Measurements from ENCODE around the gene USPL1. TPM values are rescaled to one million over a fixed set of nuclear protein-coding genes. Genes with fewer than 3 reads are reported as not detected.
A peak's percentile ranks its signal among the peaks of the same experiment; 100 is the strongest.

USPL1 gene
- total and polyA plus RNA-seq, 7 donors: 6.6 to 18.4 (median 12.4) TPM

DNA sequence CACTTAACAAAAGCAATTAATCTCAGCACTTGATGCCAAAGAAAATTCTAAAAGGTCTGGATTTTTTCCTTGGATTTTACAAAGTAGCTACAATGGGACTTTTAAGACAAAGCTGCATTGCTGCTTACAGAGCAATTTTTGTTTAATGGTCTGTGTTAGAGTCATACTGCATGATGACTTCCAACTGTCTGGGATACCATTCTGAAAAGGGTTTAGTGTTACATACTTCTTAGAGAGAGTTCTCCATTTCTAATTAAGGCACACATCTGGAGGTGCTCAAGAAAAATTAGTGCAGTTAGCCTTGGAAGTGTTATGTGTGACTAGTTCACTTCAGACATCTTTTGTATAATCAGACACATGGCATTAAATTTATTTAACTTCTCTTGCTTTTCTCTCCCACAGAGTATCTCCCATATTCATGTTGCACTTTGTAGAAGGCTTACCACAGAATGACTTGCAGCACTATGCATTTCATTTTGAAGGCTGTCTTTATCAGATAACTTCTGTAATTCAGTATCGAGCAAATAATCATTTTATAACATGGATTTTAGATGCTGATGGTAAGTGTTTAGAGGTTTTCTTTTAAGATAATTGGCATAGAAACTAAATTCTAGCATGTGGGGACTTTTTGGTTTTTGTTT, 35.1 kb downstream of the USPL1 start:
- Histone ChIP-seq H3K4me3 (no peak overlapping the region), H3K27ac (no peak overlapping the region), H3K27me3 (ENCODE audit: insufficient read depth in 3 of 3, low read length in 2 of 3) (no peaks in the 10 kb centered on the region), H3K36me3 (ENCODE audit: insufficient read depth in 1 of 2, low read depth in 1 of 2) (peaks cover 0 to 70% of the 10 kb centered on the region in 2 donors), H3K9me3 (no peaks in the 10 kb centered on the region), H3K4me1 (peaks cover 8% of the 10 kb centered on the region)
- ATAC-seq: peak in 1 of 4 donors; percentile 27
- intact Hi-C loops (cut with DNase I): no loop called here
- WGBS, 3 donors: 64 to 88% (median 81%) methylated on average over 1 of the region's 1 CpG
- no peak for DNase-seq
- TF ChIP-seq, protein P1, sequence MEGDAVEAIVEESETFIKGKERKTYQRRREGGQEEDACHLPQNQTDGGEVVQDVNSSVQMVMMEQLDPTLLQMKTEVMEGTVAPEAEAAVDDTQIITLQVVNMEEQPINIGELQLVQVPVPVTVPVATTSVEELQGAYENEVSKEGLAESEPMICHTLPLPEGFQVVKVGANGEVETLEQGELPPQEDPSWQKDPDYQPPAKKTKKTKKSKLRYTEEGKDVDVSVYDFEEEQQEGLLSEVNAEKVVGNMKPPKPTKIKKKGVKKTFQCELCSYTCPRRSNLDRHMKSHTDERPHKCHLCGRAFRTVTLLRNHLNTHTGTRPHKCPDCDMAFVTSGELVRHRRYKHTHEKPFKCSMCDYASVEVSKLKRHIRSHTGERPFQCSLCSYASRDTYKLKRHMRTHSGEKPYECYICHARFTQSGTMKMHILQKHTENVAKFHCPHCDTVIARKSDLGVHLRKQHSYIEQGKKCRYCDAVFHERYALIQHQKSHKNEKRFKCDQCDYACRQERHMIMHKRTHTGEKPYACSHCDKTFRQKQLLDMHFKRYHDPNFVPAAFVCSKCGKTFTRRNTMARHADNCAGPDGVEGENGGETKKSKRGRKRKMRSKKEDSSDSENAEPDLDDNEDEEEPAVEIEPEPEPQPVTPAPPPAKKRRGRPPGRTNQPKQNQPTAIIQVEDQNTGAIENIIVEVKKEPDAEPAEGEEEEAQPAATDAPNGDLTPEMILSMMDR (IDR thresholded peaks at IDR 0.05): no peak

- TF ChIP-seq, protein P1 (IDR thresholded peaks at IDR 0.05): no peak
These were observed 36.7 kb downstream of the USPL1 start for GRCh38 chr13:30654430-30654829.

DNA sequence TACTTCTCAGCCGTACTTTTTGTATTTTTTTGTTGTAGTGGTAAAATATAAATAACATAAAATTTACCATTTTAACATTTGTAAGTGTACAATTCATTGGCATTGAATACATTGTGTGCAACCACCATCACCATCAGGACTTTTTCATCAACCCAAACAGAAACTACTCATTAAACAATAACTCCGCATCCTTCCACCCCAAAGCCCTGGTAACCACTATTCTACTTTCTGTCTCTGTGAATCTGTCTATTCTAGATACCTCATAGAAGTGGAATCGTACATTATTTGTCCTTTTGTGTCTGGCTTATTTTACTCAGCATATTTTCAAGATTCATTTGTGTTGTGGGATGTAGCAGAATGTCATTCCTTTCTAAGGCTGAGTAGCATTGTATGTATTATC, 38.5 kb downstream of the USPL1 start:
- Histone ChIP-seq H3K27me3 (ENCODE audit: insufficient read depth in 3 of 3, low read length in 2 of 3) (no peaks in the 10 kb centered on the region), H3K36me3 (ENCODE audit: insufficient read depth in 1 of 2, low read depth in 1 of 2) (peaks cover 3 to 70% of the 10 kb centered on the region in 2 donors), H3K27ac (no peak overlapping the region), H3K4me3 (no peak overlapping the region), H3K4me1 (peaks cover 22% of the 10 kb centered on the region), H3K9me3 (no peaks in the 10 kb centered on the region)
- intact Hi-C loops (cut with DNase I): no loop called here
- no peak for ATAC-seq
- TF ChIP-seq, protein P1 (IDR thresholded peaks at IDR 0.05): no peak
- DNase-seq: no peak
- 86 to 93% (median 92%) methylated on average over 3 of the region's 3 CpGs for whole genome bisulfite sequencing, 3 donors

More at GRCh38 chr13:30654430-30654829, 36.7 kb downstream of the USPL1 start:
- H3K4me3 ChIP-seq: no peak overlapping the region
- peaks cover 11% of the 10 kb centered on the region for H3K4me1 ChIP-seq
- 89 to 100% (median 92%) methylated on average over 1 of the region's 1 CpG for WGBS, 3 donors
- H3K36me3 ChIP-seq (ENCODE audit: insufficient read depth in 1 of 2, low read depth in 1 of 2): peaks cover 3 to 74% of the 10 kb centered on the region in 2 donors
- DNase-seq (no peak), ATAC-seq (no peak)
- no peaks in the 10 kb centered on the region for H3K27me3 ChIP-seq (ENCODE audit: insufficient read depth in 3 of 3, low read length in 2 of 3)
- no peaks in the 10 kb centered on the region for H3K9me3 ChIP-seq
- intact Hi-C loops (cut with DNase I): no loop called here
- H3K27ac ChIP-seq: no peak overlapping the region

GRCh38 chr13:30659980-30660379, 42.3 kb downstream of the USPL1 start:
- intact Hi-C loops (cut with DNase I): no loop called here
- Histone ChIP-seq H3K4me3 (peak overlapping the region; percentile 20), H3K36me3 (ENCODE audit: insufficient read depth in 1 of 2, low read depth in 1 of 2) (peaks cover 3 to 49% of the 10 kb centered on the region in 2 donors), H3K4me1 (peaks cover 14% of the 10 kb centered on the region), H3K27ac (no peak overlapping the region), H3K9me3 (no peaks in the 10 kb centered on the region), H3K27me3 (ENCODE audit: insufficient read depth in 3 of 3, low read length in 2 of 3) (no peaks in the 10 kb centered on the region)
- WGBS, 3 donors: 41 to 46% (median 44%) methylated on average over 7 of the region's 7 CpGs
- TF ChIP-seq, protein P1 (IDR thresholded peaks at IDR 0.05): no peak
- DNase-seq (no peak), ATAC-seq (peak; percentile 23 to 32 (median 27))

GRCh38 chr13:30660796-30661195, 43.1 kb downstream of the USPL1 start:
- DNase-seq: no peak
- H3K9me3 ChIP-seq: no peaks in the 10 kb centered on the region
- WGBS, 3 donors: 94 to 96% (median 95%) methylated on average over 2 of the region's 2 CpGs
- H3K36me3 ChIP-seq (ENCODE audit: insufficient read depth in 1 of 2, low read depth in 1 of 2): peaks cover 3 to 41% of the 10 kb centered on the region in 2 donors
- H3K27ac ChIP-seq: no peak overlapping the region
- H3K27me3 ChIP-seq (ENCODE audit: insufficient read depth in 3 of 3, low read length in 2 of 3): no peaks in the 10 kb centered on the region
- ATAC-seq: no peak
- TF ChIP-seq, protein P1 (IDR thresholded peaks at IDR 0.05): no peak
- H3K4me3 ChIP-seq: no peak overlapping the region
- intact Hi-C loops (cut with DNase I): no loop called here
- H3K4me1 ChIP-seq: peaks cover 14% of the 10 kb centered on the region
